ENCODE measurements around the gene NEAT1. TPM values are rescaled to one million over a fixed set of nuclear protein-coding genes. Genes with fewer than 3 reads are reported as not detected.

The NEAT1 gene
- total and polyA plus RNA-seq, 9 of the 15 experiments (the other 6 are each of a cell fraction or from before 2014, with no cell fraction given): 20.1 to 389 (median 62.8) TPM

- TF ChIP-seq ZNF140 (CRISPR knock-in tag; IDR thresholded peaks at IDR 0.05) (no peak), ZC3H8 (IDR thresholded peaks at IDR 0.05) (no peak), U2AF1 (optimal IDR thresholded peaks at IDR 0.05; ENCODE audit: low read depth, low read length) (no peak), STAT5A (IDR thresholded peaks at IDR 0.05; ENCODE audit: borderline replicate concordance, low read length) (peak; percentile 22; the same call in 1 of the 2 replicates), USF2 (CRISPR knock-in tag; IDR thresholded peaks at IDR 0.05) (no peak), RFX7 (CRISPR knock-in tag; IDR thresholded peaks at IDR 0.05) (no peak), ZNF277 (CRISPR knock-in tag; IDR thresholded peaks at IDR 0.05; ENCODE audit: borderline replicate concordance) (no peak), REST (IDR thresholded peaks at IDR 0.05; ENCODE audit: borderline replicate concordance) (no peak), REST (CRISPR knock-in tag; IDR thresholded peaks at IDR 0.05; ENCODE audit: low read depth) (0 out of 2 replicates have a peak, but pooled peaks have one; percentile 31), MYC (IDR thresholded peaks at IDR 0.05; ENCODE audit: low read depth, low read length) (no peak), MYC (CRISPR knock-in tag; IDR thresholded peaks at IDR 0.05; ENCODE audit: borderline replicate concordance, low read depth) (no peak), ZNF146 (CRISPR knock-in tag; IDR thresholded peaks at IDR 0.05; ENCODE audit: unreplicated experiment) (no peak), HMG20B (CRISPR knock-in tag; IDR thresholded peaks at IDR 0.05) (no peak), POLR2AphosphoS2 (IDR thresholded peaks at IDR 0.05; ENCODE audit: low read length) (peak; percentile 61; the same call in 1 of the 2 replicates), ID3 (CRISPR knock-in tag; IDR thresholded peaks at IDR 0.05) (no peak), ID3 (tag; IDR thresholded peaks at IDR 0.05) (no peak), SMAD1 (IDR thresholded peaks at IDR 0.05; ENCODE audit: low read depth, low read length, partially characterized antibody) (no peak), ELF1 (tag; IDR thresholded peaks at IDR 0.05) (no peak)
Measured at GRCh38 chr11:65444314-65445051, 21.9 kb downstream of the NEAT1 start (continued).

Measured in K562 (cell line).